Activated CD4-positive, alpha-beta T cell treated with anti-CD3 and anti-CD28 coated beads for 36 hours (primary cell): ENCODE measurements around the gene ARNT2. TPM values are rescaled to one million over a fixed set of nuclear protein-coding genes. Genes with fewer than 3 reads are reported as not detected.

ENCODE experiments used
- ATAC-seq: fragments of 200-7000 bp; cut with Tn5 transposase; one replicate; pipeline ENCODE4 v1.10.0; 2021; ENCODE audit warnings: mild to moderate bottlenecking, moderate library complexity
- CTCF ChIA-PET: fragments of 350-600 bp; sonication (Branson Sonifier 250); formaldehyde crosslinking; loops from one replicate; lab custom pipeline; 2021; ENCODE audit warnings: antibody characterized with exemption; lab: Charles Lee
- POLR2A ChIA-PET: fragments of 350-600 bp; sonication (Branson Sonifier 250); formaldehyde crosslinking; loops from one replicate; lab custom pipeline; 2021; ENCODE audit warnings: antibody characterized with exemption, inconsistent platforms; lab: Charles Lee
- DNase-seq: peaks from one replicate; pipeline ENCODE4 v3.0.0-alpha.2; 2020
- H3K27ac Mint-ChIP-seq: one replicate; pipeline ENCODE4 v1.8.0; 2021; ENCODE audit warnings: mixed read lengths
- H3K27me3 Mint-ChIP-seq: one replicate; pipeline ENCODE4 v1.8.0; 2021; ENCODE audit warnings: mixed read lengths
- H3K36me3 Mint-ChIP-seq: one replicate; pipeline ENCODE4 v1.8.0; 2021; ENCODE audit warnings: low read depth, mixed read lengths
- H3K4me1 Mint-ChIP-seq: one replicate; pipeline ENCODE4 v1.8.0; 2021; ENCODE audit warnings: mixed read lengths
- H3K4me3 Mint-ChIP-seq: one replicate; pipeline ENCODE4 v1.8.0; 2021; ENCODE audit warnings: mild to moderate bottlenecking, moderate library complexity, mixed read lengths
- H3K9me3 Mint-ChIP-seq: one replicate; pipeline ENCODE4 v1.8.0; 2021; ENCODE audit warnings: low read depth, mixed read lengths
- intact Hi-C, 2 experiments: fragments of 100-400 bp; cut with DNase I in 1 of 2; cut with micrococcal nuclease in 1 of 2; formaldehyde crosslinking; loops; one replicate each; pipeline versions ENCODE4 v1.14.2 to v1.15.1; 2022 to 2024; cut with DNase I, micrococcal nuclease
- total RNA-seq, 2 experiments: library from RNA; stranded (reverse); gene quantifications; one replicate each; pipeline ENCODE4 v1.2.3, GENCODE V29; 2021

ARNT2 gene
- total RNA-seq, 2 experiments from 2014 or later = 0.05 to 0.19 TPM

- Mint-ChIP-seq H3K27me3 (peaks cover 8% of the 10 kb centered on the region), H3K27ac (no peak overlapping the region), H3K36me3 (no peaks in the 10 kb centered on the region), H3K4me1 (no peaks in the 10 kb centered on the region), H3K4me3 (no peak overlapping the region), H3K9me3 (peaks cover under 1% of the 10 kb centered on the region)
- ATAC-seq = no peak
- CTCF ChIA-PET = interaction anchor here (0.6 kb wide), 1 partner anchor 230 kb away, joined by 3 read pairs; no protein-coding TSS in a partner anchor
- intact Hi-C loops = no loop called here
- no peak for DNase-seq
- POLR2A ChIA-PET = no interaction called here
These were observed 200.7 kb downstream of the ARNT2 start for GRCh38 chr15:80604583-80605575.

GRCh38 chr15:80605591-80606150 lies 201.5 kb downstream of the ARNT2 start:
- ChIA-PET CTCF (no interaction called here), POLR2A (no interaction called here)
- DNase-seq (no peak), ATAC-seq (no peak)
- intact Hi-C loops = no loop called here
- Mint-ChIP-seq H3K9me3 (no peaks in the 10 kb centered on the region), H3K36me3 (no peaks in the 10 kb centered on the region), H3K27ac (no peak overlapping the region), H3K4me3 (no peak overlapping the region), H3K4me1 (no peaks in the 10 kb centered on the region), H3K27me3 (peaks cover 2% of the 10 kb centered on the region)

GRCh38 chr15:80606511-80607071 lies 202.4 kb downstream of the ARNT2 start:
- H3K27ac Mint-ChIP-seq = no peak overlapping the region
- H3K4me1 Mint-ChIP-seq = no peaks in the 10 kb centered on the region
- H3K27me3 Mint-ChIP-seq = peaks cover 2% of the 10 kb centered on the region
- CTCF ChIA-PET = no interaction called here
- H3K9me3 Mint-ChIP-seq = no peaks in the 10 kb centered on the region
- DNase-seq (no peak), ATAC-seq (no peak)
- H3K36me3 Mint-ChIP-seq = no peaks in the 10 kb centered on the region
- intact Hi-C loops = no loop called here
- no peak overlapping the region for H3K4me3 Mint-ChIP-seq
- POLR2A ChIA-PET = no interaction called here

GRCh38 chr15:80607287-80607980 lies 203.3 kb downstream of the ARNT2 start:
- DNase-seq (no peak), ATAC-seq (no peak)
- H3K4me3 Mint-ChIP-seq = no peak overlapping the region
- H3K27me3 Mint-ChIP-seq = peaks cover 2% of the 10 kb centered on the region
- no peaks in the 10 kb centered on the region for H3K36me3 Mint-ChIP-seq
- H3K4me1 Mint-ChIP-seq = no peaks in the 10 kb centered on the region
- H3K27ac Mint-ChIP-seq = no peak overlapping the region
- CTCF ChIA-PET = interaction anchor here (0.9 kb wide), 1 partner anchor 14 kb away, joined by 3 read pairs; no protein-coding TSS in a partner anchor
- intact Hi-C loops = no loop called here
- H3K9me3 Mint-ChIP-seq = no peaks in the 10 kb centered on the region
- POLR2A ChIA-PET = no interaction called here

- no peak overlapping the region for H3K27ac Mint-ChIP-seq
- no peaks in the 10 kb centered on the region for H3K36me3 Mint-ChIP-seq
- peaks cover 2% of the 10 kb centered on the region for H3K27me3 Mint-ChIP-seq
- H3K4me3 Mint-ChIP-seq = no peak overlapping the region
- intact Hi-C loops = no loop called here
- no peaks in the 10 kb centered on the region for H3K9me3 Mint-ChIP-seq
- CTCF ChIA-PET = no interaction called here
- DNase-seq = no peak
- no peak for ATAC-seq
- no peaks in the 10 kb centered on the region for H3K4me1 Mint-ChIP-seq
- POLR2A ChIA-PET = no interaction called here
These were observed 204.5 kb downstream of the ARNT2 start for GRCh38 chr15:80608688-80609087.

GRCh38 chr15:80609091-80609490 lies 204.9 kb downstream of the ARNT2 start:
- no peaks in the 10 kb centered on the region for H3K36me3 Mint-ChIP-seq
- H3K4me3 Mint-ChIP-seq = no peak overlapping the region
- peaks cover 2% of the 10 kb centered on the region for H3K27me3 Mint-ChIP-seq
- H3K9me3 Mint-ChIP-seq = no peaks in the 10 kb centered on the region
- no peaks in the 10 kb centered on the region for H3K4me1 Mint-ChIP-seq
- DNase-seq (no peak), ATAC-seq (no peak)
- POLR2A ChIA-PET = no interaction called here
- no peak overlapping the region for H3K27ac Mint-ChIP-seq
- intact Hi-C loops = no loop called here
- CTCF ChIA-PET = interaction anchor here (0.6 kb wide), 1 partner anchor 370 kb away, joined by 3 read pairs; no protein-coding TSS in a partner anchor

- ChIA-PET POLR2A (no interaction called here), CTCF (interaction anchor here (0.6 kb wide), 1 partner anchor 370 kb away, joined by 3 read pairs; no protein-coding TSS in a partner anchor)
- no peaks in the 10 kb centered on the region for H3K9me3 Mint-ChIP-seq
- intact Hi-C loops = no loop called here
- ATAC-seq = no peak
- H3K27me3 Mint-ChIP-seq = peaks cover 2% of the 10 kb centered on the region
- DNase-seq = no peak
- H3K27ac Mint-ChIP-seq = no peak overlapping the region
- no peaks in the 10 kb centered on the region for H3K36me3 Mint-ChIP-seq
- H3K4me3 Mint-ChIP-seq = no peak overlapping the region
- no peaks in the 10 kb centered on the region for H3K4me1 Mint-ChIP-seq
These were observed 205.3 kb downstream of the ARNT2 start for GRCh38 chr15:80609512-80609946.

- H3K27me3 Mint-ChIP-seq = peaks cover 11% of the 10 kb centered on the region
- no peak for ATAC-seq
- intact Hi-C loops = no loop called here
- ChIA-PET POLR2A (no interaction called here), CTCF (interaction anchor here (0.5 kb wide), 1 partner anchor 362 kb away, joined by 3 read pairs; no protein-coding TSS in a partner anchor)
- no peak for DNase-seq
- no peaks in the 10 kb centered on the region for H3K4me1 Mint-ChIP-seq
- H3K27ac Mint-ChIP-seq = no peak overlapping the region
- H3K4me3 Mint-ChIP-seq = no peak overlapping the region
- H3K9me3 Mint-ChIP-seq = no peaks in the 10 kb centered on the region
- H3K36me3 Mint-ChIP-seq = no peaks in the 10 kb centered on the region
These were observed 207.4 kb downstream of the ARNT2 start for GRCh38 chr15:80611543-80612080.

GRCh38 chr15:80612118-80612823 lies 208.1 kb downstream of the ARNT2 start:
- no peaks in the 10 kb centered on the region for H3K4me1 Mint-ChIP-seq
- POLR2A ChIA-PET = no interaction called here
- CTCF ChIA-PET = interaction anchor here (0.5 kb wide), 1 partner anchor 361 kb away, joined by 3 read pairs; no protein-coding TSS in a partner anchor
- no peak overlapping the region for H3K27ac Mint-ChIP-seq
- no peak for ATAC-seq
- H3K9me3 Mint-ChIP-seq = no peaks in the 10 kb centered on the region
- H3K27me3 Mint-ChIP-seq = peaks cover 14% of the 10 kb centered on the region
- intact Hi-C loops = no loop called here
- H3K36me3 Mint-ChIP-seq = no peaks in the 10 kb centered on the region
- DNase-seq = no peak
- no peak overlapping the region for H3K4me3 Mint-ChIP-seq

- Mint-ChIP-seq H3K9me3 (no peaks in the 10 kb centered on the region), H3K27me3 (peaks cover 20% of the 10 kb centered on the region), H3K4me3 (no peak overlapping the region), H3K36me3 (no peaks in the 10 kb centered on the region), H3K27ac (no peak overlapping the region), H3K4me1 (no peaks in the 10 kb centered on the region)
- DNase-seq (no peak), ATAC-seq (no peak)
- intact Hi-C loops = no loop called here
- CTCF ChIA-PET = interaction anchor here (0.6 kb wide), 1 partner anchor 18 kb away, joined by 3 read pairs; no protein-coding TSS in a partner anchor
- POLR2A ChIA-PET = no interaction called here
These were observed 209.7 kb downstream of the ARNT2 start for GRCh38 chr15:80613762-80614365.
